Thoracic aorta (tissue), 2 donors: ENCODE data around the gene MS4A14. TPM values are rescaled to one million over a fixed set of nuclear protein-coding genes. Genes with fewer than 3 reads are reported as not detected.
"Not testable (repeated sequence)": the region's sequence is repeated elsewhere in the genome, so short reads cannot be mapped to it uniquely, and the experiment has no call there.

Experiments used
- ATAC-seq: fragments of 150-250 bp; one replicate; pipeline ENCODE4 v1.8.0; 2017; ENCODE audit warnings: low read depth; ENCODE audit not compliant: insufficient number of reproducible peaks, low FRiP score
- DNase-seq: peaks from one replicate; pipeline ENCODE4 v3.0.0-alpha.2; 2020; ENCODE audit warnings: low spot score
- H3K27ac ChIP-seq, 2 donors: fragments of 200-600 bp; sonication (generic); 1 replicate in 1 of 2; 2 replicates in 1 of 2; pipeline ENCODE4 v1.5.1; 2016; ENCODE audit warnings: mild to moderate bottlenecking in 2 of 2, moderate library complexity in 2 of 2
- H3K27me3 ChIP-seq: fragments of 200-600 bp; sonication (generic); replicated peaks from 2 replicates; pipeline ENCODE4 v1.6.0; 2016; ENCODE audit warnings: mild to moderate bottlenecking; ENCODE audit not compliant: insufficient read depth
- H3K36me3 ChIP-seq: fragments of 200-600 bp; sonication (generic); one replicate; pipeline ENCODE4 v1.5.1; 2016
- H3K4me1 ChIP-seq, 2 donors: fragments of 200-600 bp; sonication (generic); 1 replicate in 1 of 2; 2 replicates in 1 of 2; pipeline versions ENCODE4 v1.5.1 to v1.6.0; 2016; ENCODE audit warnings: low read depth in 2 of 2, mild to moderate bottlenecking in 1 of 2; ENCODE audit not compliant: control insufficient read depth in 1 of 2
- H3K4me3 ChIP-seq: fragments of 200-600 bp; sonication (generic); 2 replicates; pipeline ENCODE4 v1.5.1; 2016; ENCODE audit warnings: mild to moderate bottlenecking
- H3K9me3 ChIP-seq: fragments of 200-600 bp; sonication (generic); 2 replicates; pipeline ENCODE4 v1.5.1; 2016
- CTCF ChIP-seq: fragments of 200-600 bp; sonication (generic); IDR thresholded peaks from one replicate; pipeline ENCODE4 v1.5.1; 2019; ENCODE audit warnings: antibody characterized with exemption
- total RNA-seq, 2 donors: library from RNA; depleted of rRNA; stranded (reverse); fragments of >200 nt; gene quantifications; one replicate each; pipeline versions ENCODE4 v1.1.0 to v1.2.3, GENCODE V29; 2016

The MS4A14 gene
- total RNA-seq, 2 donors from 2014 or later = 1.5 to 6.3 TPM

GRCh38 chr11:60431251-60431650 lies 35.0 kb downstream of the MS4A14 start:
- DNase-seq (no peak), ATAC-seq (no peak)
- H3K27me3 ChIP-seq = no peaks in the 10 kb centered on the region
- no peaks in the 10 kb centered on the region for H3K36me3 ChIP-seq
- H3K27ac ChIP-seq = no peak overlapping the region
- no peaks in the 10 kb centered on the region for H3K9me3 ChIP-seq
- no peak for TF ChIP-seq CTCF
- no peak overlapping the region for H3K4me3 ChIP-seq
- no peaks in the 10 kb centered on the region for H3K4me1 ChIP-seq

DNA sequence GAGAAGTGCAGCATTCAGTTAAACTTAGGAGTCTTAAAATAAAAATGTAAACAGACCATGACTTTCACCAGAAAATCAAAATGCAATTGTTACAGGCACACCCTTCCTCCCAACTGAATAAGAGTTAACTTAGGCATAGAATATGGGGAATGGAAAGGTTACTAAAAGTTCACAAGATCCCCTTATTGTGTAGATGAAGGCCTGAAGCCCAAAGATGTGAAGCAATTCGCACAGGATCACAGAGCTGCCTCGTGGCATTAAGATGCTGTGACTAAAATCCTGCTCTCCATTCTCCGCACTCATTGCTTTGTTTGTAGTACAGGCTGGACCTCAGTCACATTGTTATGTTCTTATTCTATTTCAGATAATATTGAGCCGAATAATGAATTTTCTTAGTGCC lies 37.1 kb downstream of the MS4A14 start:
- ATAC-seq (no peak), DNase-seq (no peak)
- no peak for TF ChIP-seq CTCF
- H3K4me3 ChIP-seq = no peak overlapping the region
- H3K9me3 ChIP-seq = no peaks in the 10 kb centered on the region
- H3K27me3 ChIP-seq = no peaks in the 10 kb centered on the region
- H3K4me1 ChIP-seq = no peaks in the 10 kb centered on the region
- no peaks in the 10 kb centered on the region for H3K36me3 ChIP-seq
- H3K27ac ChIP-seq = no peak overlapping the region

GRCh38 chr11:60447070-60447469 lies 50.8 kb downstream of the MS4A14 start:
- no peak overlapping the region for H3K4me3 ChIP-seq
- no peaks in the 10 kb centered on the region for H3K9me3 ChIP-seq
- no peaks in the 10 kb centered on the region for H3K4me1 ChIP-seq
- DNase-seq = no peak
- no peak for ATAC-seq
- no peaks in the 10 kb centered on the region for H3K27me3 ChIP-seq
- no peaks in the 10 kb centered on the region for H3K36me3 ChIP-seq
- TF ChIP-seq CTCF = no peak
- no peak overlapping the region for H3K27ac ChIP-seq

DNA sequence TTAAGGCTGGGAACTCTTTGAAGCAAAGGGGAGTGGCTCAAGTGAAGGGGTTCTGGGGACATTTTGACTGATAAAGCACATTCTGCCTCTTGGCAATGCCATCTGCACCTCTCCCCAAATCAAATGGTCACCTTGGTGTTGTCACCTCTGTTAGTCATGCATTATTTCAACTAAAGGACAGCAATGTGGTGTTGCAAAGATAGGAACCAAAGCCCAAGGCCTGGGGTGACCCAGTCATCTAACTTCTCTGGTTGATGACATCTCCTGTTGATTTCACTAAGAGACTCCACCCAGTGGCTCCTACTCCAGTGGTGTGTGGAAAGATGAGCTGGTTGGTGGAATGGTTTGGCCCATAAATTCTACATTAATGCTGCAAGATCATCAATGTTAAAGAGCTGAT lies 51.6 kb downstream of the MS4A14 start:
- DNase-seq (no peak), ATAC-seq (no peak)
- Histone ChIP-seq H3K4me1 (no peaks in the 10 kb centered on the region), H3K4me3 (no peak overlapping the region), H3K36me3 (no peaks in the 10 kb centered on the region), H3K9me3 (no peaks in the 10 kb centered on the region), H3K27me3 (no peaks in the 10 kb centered on the region), H3K27ac (no peak overlapping the region)
- no peak for TF ChIP-seq CTCF

- H3K9me3 ChIP-seq, ATAC-seq, DNase-seq, H3K4me3 ChIP-seq, H3K36me3 ChIP-seq, H3K27me3 ChIP-seq, H3K4me1 ChIP-seq, H3K27ac ChIP-seq: not testable (repeated sequence)
Observed at GRCh38 chr11:60451185-60451584, 54.9 kb downstream of the MS4A14 start.

- Histone ChIP-seq H3K4me3 (no peak overlapping the region), H3K36me3 (no peaks in the 10 kb centered on the region), H3K9me3 (no peaks in the 10 kb centered on the region), H3K27ac (no peak overlapping the region), H3K4me1 (no peaks in the 10 kb centered on the region), H3K27me3 (no peaks in the 10 kb centered on the region)
- no peak for DNase-seq
- no peak for ATAC-seq
- no peak for TF ChIP-seq CTCF
Observed at GRCh38 chr11:60454212-60454611, 58.0 kb downstream of the MS4A14 start.
